Breast epithelium (tissue), 4 donors: ENCODE data around the gene NOSTRIN. TPM values are rescaled to one million over a fixed set of nuclear protein-coding genes. Genes with fewer than 3 reads are reported as not detected.

Experiments
- DNase-seq, 2 donors: peaks; one replicate each; pipeline ENCODE4 v3.0.0-alpha.2; 2019; ENCODE audit warnings: low spot score in 2 of 2
- H3K27ac ChIP-seq, 2 donors: fragments of 200-600 bp; sonication (generic) in 1 of 2; one replicate each; pipeline ENCODE4 v1.5.1; 2016 to 2019; ENCODE audit warnings: mild to moderate bottlenecking in 1 of 2
- H3K27me3 ChIP-seq, 2 donors: fragments of 200-600 bp; sonication (generic) in 1 of 2; one replicate each; pipeline versions ENCODE4 v1.5.1 to v1.6.0; 2017 to 2019; ENCODE audit warnings: control low read depth in 1 of 2, mild to moderate bottlenecking in 1 of 2
- H3K36me3 ChIP-seq: fragments of 200-600 bp; one replicate; pipeline ENCODE4 v1.5.1; 2019
- H3K4me1 ChIP-seq, 2 donors: fragments of 200-600 bp; sonication (generic); one replicate each; pipeline ENCODE4 v1.5.1; 2016 to 2019; ENCODE audit warnings: control low read depth in 1 of 2
- H3K4me3 ChIP-seq, 3 donors: fragments of 200-600 bp; sonication (generic); 1 replicate in 2 of 3; 2 replicates in 1 of 3; pipeline ENCODE4 v1.5.1; 2016 to 2019; ENCODE audit warnings: mild to moderate bottlenecking in 3 of 3, moderate library complexity in 2 of 3
- H3K9me3 ChIP-seq, 2 donors: fragments of 200-600 bp; sonication (generic) in 1 of 2; one replicate each; pipeline ENCODE4 v1.5.1; 2016 to 2019; ENCODE audit warnings: control low read depth in 1 of 2
- CTCF ChIP-seq, 3 donors: fragments of 450-650 bp; IDR thresholded peaks; one replicate each; pipeline ENCODE4 v1.5.1; 2016 to 2017; ENCODE audit warnings: antibody characterized with exemption in 3 of 3, mild to moderate bottlenecking in 3 of 3, moderate library complexity in 3 of 3
- POLR2A ChIP-seq: fragments of 450-650 bp; IDR thresholded peaks from one replicate; pipeline ENCODE4 v1.6.1; 2016; ENCODE audit warnings: antibody characterized with exemption, mild to moderate bottlenecking, moderate library complexity
- POLR2AphosphoS5 ChIP-seq, 3 donors: sonication (generic); formaldehyde crosslinking; IDR thresholded peaks; one replicate each; pipeline ENCODE4 v1.6.1; 2017; ENCODE audit warnings: antibody characterized with exemption in 3 of 3
- intact Hi-C: fragments of 100-400 bp; cut with DNase I; formaldehyde crosslinking; loops from one replicate; pipeline ENCODE4 v1.15.1; 2023; ENCODE audit warnings: low total_unique reads
- total RNA-seq, 3 donors: library from RNA; depleted of rRNA; stranded (reverse); fragments of >200 nt; gene quantifications; one replicate each; pipeline ENCODE4 v1.1.0, GENCODE V29; 2016

Gene NOSTRIN
- total RNA-seq, 3 donors from 2014 or later, result 35.0 to 73.7 (median 35.9) TPM

- no peak for DNase-seq
- H3K27me3 ChIP-seq, result no peaks in the 10 kb centered on the region
- peak overlapping the region; percentile 20 to 40 (median 29) for H3K4me3 ChIP-seq
- H3K4me1 ChIP-seq, result no peaks in the 10 kb centered on the region
- peak overlapping the region; percentile 75 to 78 for H3K27ac ChIP-seq
- TF ChIP-seq POLR2AphosphoS5 (IDR thresholded peaks at IDR 0.05), result peak in 1 of 3 donors; percentile 16
- no peak for TF ChIP-seq CTCF (IDR thresholded peaks at IDR 0.05)
- no peaks in the 10 kb centered on the region for H3K36me3 ChIP-seq
- intact Hi-C loops, result no loop called here
- no peaks in the 10 kb centered on the region for H3K9me3 ChIP-seq
Observed at GRCh38 chr2:168802859-168803725, 655 bp downstream of the NOSTRIN start.

GRCh38 chr2:168804214-168804613 is 1.8 kb downstream of the NOSTRIN start:
- TF ChIP-seq POLR2A, result no peak
- TF ChIP-seq POLR2AphosphoS5 (IDR thresholded peaks at IDR 0.05), result no peak
- no peak for TF ChIP-seq CTCF (IDR thresholded peaks at IDR 0.05)
- no peaks in the 10 kb centered on the region for H3K36me3 ChIP-seq
- H3K4me3 ChIP-seq, result peak overlapping the region in 1 of 3 donors; percentile 40
- H3K4me1 ChIP-seq, result no peaks in the 10 kb centered on the region
- intact Hi-C loops, result no loop called here
- no peak for DNase-seq
- H3K27me3 ChIP-seq, result no peaks in the 10 kb centered on the region
- no peaks in the 10 kb centered on the region for H3K9me3 ChIP-seq
- H3K27ac ChIP-seq, result peak overlapping the region; percentile 28 to 75

GRCh38 chr2:168805615-168806014 is 3.2 kb downstream of the NOSTRIN start:
- DNase-seq, result no peak
- intact Hi-C loops, result no loop called here
- TF ChIP-seq CTCF (IDR thresholded peaks at IDR 0.05) (no peak), POLR2A (no peak), POLR2AphosphoS5 (IDR thresholded peaks at IDR 0.05) (no peak)
- no peak overlapping the region for H3K4me3 ChIP-seq
- H3K27me3 ChIP-seq, result no peaks in the 10 kb centered on the region
- H3K9me3 ChIP-seq, result no peaks in the 10 kb centered on the region
- H3K36me3 ChIP-seq, result no peaks in the 10 kb centered on the region
- no peaks in the 10 kb centered on the region for H3K4me1 ChIP-seq
- no peak overlapping the region for H3K27ac ChIP-seq

GRCh38 chr2:168809537-168809936 is 7.1 kb downstream of the NOSTRIN start:
- intact Hi-C loops, result no loop called here
- Histone ChIP-seq H3K36me3 (no peaks in the 10 kb centered on the region), H3K27me3 (no peaks in the 10 kb centered on the region), H3K9me3 (no peaks in the 10 kb centered on the region), H3K4me3 (no peak overlapping the region), H3K27ac (no peak overlapping the region), H3K4me1 (no peaks in the 10 kb centered on the region)
- TF ChIP-seq CTCF (IDR thresholded peaks at IDR 0.05) (no peak), POLR2AphosphoS5 (IDR thresholded peaks at IDR 0.05) (no peak), POLR2A (no peak)
- DNase-seq, result no peak

- H3K27ac ChIP-seq, result no peak overlapping the region
- DNase-seq, result no peak
- no peaks in the 10 kb centered on the region for H3K9me3 ChIP-seq
- intact Hi-C loops, result no loop called here
- no peak for TF ChIP-seq POLR2AphosphoS5 (IDR thresholded peaks at IDR 0.05)
- no peaks in the 10 kb centered on the region for H3K27me3 ChIP-seq
- no peaks in the 10 kb centered on the region for H3K36me3 ChIP-seq
- H3K4me1 ChIP-seq, result no peaks in the 10 kb centered on the region
- no peak overlapping the region for H3K4me3 ChIP-seq
Observed at GRCh38 chr2:168810235-168810634, 7.8 kb downstream of the NOSTRIN start.
